Measurements from ENCODE around the gene TRA2A. TPM values are rescaled to one million over a fixed set of nuclear protein-coding genes. Genes with fewer than 3 reads are reported as not detected.

Gene TRA2A
- total and polyA plus RNA-seq, 2 donors (not counting 3 experiments of a cell fraction or from before 2014, with no cell fraction given): 55.1 to 112 TPM

DNA sequence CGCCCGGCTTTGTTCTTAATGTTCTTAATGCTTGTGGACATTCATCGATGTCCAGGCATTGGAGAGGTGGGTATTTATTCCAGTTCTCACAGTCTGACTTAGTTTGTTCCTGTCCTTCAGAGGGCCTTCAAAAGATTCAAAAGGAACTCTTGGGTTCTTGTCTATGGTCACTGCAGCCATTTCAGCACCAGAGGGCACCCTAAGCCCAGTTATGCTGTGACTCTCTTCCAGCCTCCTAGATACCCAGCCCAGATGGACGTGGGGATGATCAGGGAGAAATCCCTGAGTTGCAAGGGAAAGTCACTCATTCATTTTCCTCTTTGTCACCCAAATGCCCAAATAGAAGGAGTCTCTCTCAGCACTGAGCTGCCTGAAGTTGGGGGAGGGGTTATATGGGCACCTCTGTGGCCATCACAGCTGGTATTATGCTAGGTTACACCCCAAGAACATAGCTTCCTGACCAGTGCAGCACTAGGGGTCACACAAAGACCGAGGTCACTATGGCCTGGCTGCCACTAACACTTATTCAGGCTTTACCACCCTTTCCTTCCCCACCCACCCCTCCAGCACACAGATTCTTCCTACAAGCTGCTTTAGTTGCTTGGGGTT lies 38.9 kb upstream of the TRA2A start:
- TF ChIP-seq EZH2 (IDR thresholded peaks at IDR 0.05; ENCODE audit: borderline replicate concordance, low read depth, low read length, severe bottlenecking) (no peak), POLR2AphosphoS5 (IDR thresholded peaks at IDR 0.05; ENCODE audit: insufficient read depth, low read depth, low read length) (no peak), GATA2 (IDR thresholded peaks at IDR 0.05; ENCODE audit: insufficient read depth, insufficient read length, low read depth, low read length) (no peak), POLR2A (IDR thresholded peaks at IDR 0.05; ENCODE audit: low read depth, low read length) (no peak), JUN (IDR thresholded peaks at IDR 0.05; ENCODE audit: borderline replicate concordance, insufficient read depth, insufficient read length, low read depth) (no peak), MYC (IDR thresholded peaks at IDR 0.05; ENCODE audit: low read depth, low read length) (no peak)
- TF ChIP-seq, protein P1, sequence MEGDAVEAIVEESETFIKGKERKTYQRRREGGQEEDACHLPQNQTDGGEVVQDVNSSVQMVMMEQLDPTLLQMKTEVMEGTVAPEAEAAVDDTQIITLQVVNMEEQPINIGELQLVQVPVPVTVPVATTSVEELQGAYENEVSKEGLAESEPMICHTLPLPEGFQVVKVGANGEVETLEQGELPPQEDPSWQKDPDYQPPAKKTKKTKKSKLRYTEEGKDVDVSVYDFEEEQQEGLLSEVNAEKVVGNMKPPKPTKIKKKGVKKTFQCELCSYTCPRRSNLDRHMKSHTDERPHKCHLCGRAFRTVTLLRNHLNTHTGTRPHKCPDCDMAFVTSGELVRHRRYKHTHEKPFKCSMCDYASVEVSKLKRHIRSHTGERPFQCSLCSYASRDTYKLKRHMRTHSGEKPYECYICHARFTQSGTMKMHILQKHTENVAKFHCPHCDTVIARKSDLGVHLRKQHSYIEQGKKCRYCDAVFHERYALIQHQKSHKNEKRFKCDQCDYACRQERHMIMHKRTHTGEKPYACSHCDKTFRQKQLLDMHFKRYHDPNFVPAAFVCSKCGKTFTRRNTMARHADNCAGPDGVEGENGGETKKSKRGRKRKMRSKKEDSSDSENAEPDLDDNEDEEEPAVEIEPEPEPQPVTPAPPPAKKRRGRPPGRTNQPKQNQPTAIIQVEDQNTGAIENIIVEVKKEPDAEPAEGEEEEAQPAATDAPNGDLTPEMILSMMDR (IDR thresholded peaks at IDR 0.05; ENCODE audit: extremely low read depth in 1 of 2, insufficient read depth in 1 of 2, low read depth in 1 of 2, low read length in 2 of 2): peak; percentile 77 to 79
- Histone ChIP-seq H3K79me2 (ENCODE audit: control insufficient read depth, insufficient read depth, low read length) (no peaks in the 10 kb centered on the region), H4K20me1 (replicated peaks; ENCODE audit: control insufficient read depth, extremely low read depth, insufficient read depth, low read length) (no peaks in the 10 kb centered on the region), H3K27me3 (ENCODE audit: control insufficient read depth in 2 of 2, insufficient read depth in 2 of 2, low read length in 2 of 2) (peaks cover 0 to 3% of the 10 kb centered on the region in 2 experiments), H3K36me3 (ENCODE audit: control insufficient read depth in 2 of 2, extremely low read depth in 1 of 2, insufficient read depth in 2 of 2, low read length in 2 of 2) (no peaks in the 10 kb centered on the region), H2AFZ (ENCODE audit: low read depth, low read length) (peak overlapping the region; percentile 32), H3K4me1 (ENCODE audit: control insufficient read depth, extremely low read depth, insufficient read depth, low read length) (no peaks in the 10 kb centered on the region), H3K4me2 (ENCODE audit: insufficient read depth, low read length) (no peak overlapping the region), H3K9ac (replicated peaks; ENCODE audit: extremely low read depth, insufficient read depth, low read length) (no peak overlapping the region), H3K27ac (ENCODE audit: insufficient read depth, low read depth, low read length) (no peak overlapping the region), H3K9me3 (replicated peaks; ENCODE audit: control insufficient read depth, insufficient read depth, low read length) (no peaks in the 10 kb centered on the region), H3K4me3 (replicated peaks in 1 of 3; ENCODE audit: insufficient read depth in 1 of 3, low read depth in 1 of 3, low read length in 3 of 3) (no peak overlapping the region), H3K9me1 (replicated peaks; ENCODE audit: control insufficient read depth, extremely low read depth, insufficient read depth, low read length) (no peaks in the 10 kb centered on the region)
- peak; percentile 87 for FAIRE-seq
- CTCF ChIA-PET: interaction anchor here (0.6 to 5.6 kb wide), 16 partner anchors 10 to 1646 kb away, joined by 3 to 136 read pairs (median 4); partner anchors contain the start of genes CCDC126 and STK31
- POLR2A ChIA-PET: interaction anchor here (0.6 kb wide), 1 partner anchor 29 kb away, joined by 6 read pairs; no protein-coding TSS in a partner anchor
- dilution Hi-C loops (cut with MboI; ENCODE audit: extremely low pct_ligation_motif_present, low sequenced_read_pairs) (no loop called here), intact Hi-C loops (cut with micrococcal nuclease) (loop anchor here (1.0 to 10.0 kb wide), 9 partner anchors 24 to 1524 kb away; partner anchors contain the start of genes FAM221A and PALS2)
- peak; percentile 77 for DNase-seq (ENCODE audit: low read depth, low spot score)
- no TSS peak for BruUV-seq (replicated peaks)
